Activated CD8-positive, alpha-beta memory T cell treated with anti-CD3 and anti-CD28 coated beads, Interleukin-2, amount 50 U/mL, for 4 hours (primary cell): ENCODE measurements around the gene HTR1D.

Experiments used
- DNase-seq: peaks from one replicate; pipeline ENCODE4 v3.0.0-alpha.2; 2020

The HTR1D gene

GRCh38 chr1:23184212-23184934 lies 32.9 kb downstream of the HTR1D start:
- peak; percentile 41 for DNase-seq

DNA sequence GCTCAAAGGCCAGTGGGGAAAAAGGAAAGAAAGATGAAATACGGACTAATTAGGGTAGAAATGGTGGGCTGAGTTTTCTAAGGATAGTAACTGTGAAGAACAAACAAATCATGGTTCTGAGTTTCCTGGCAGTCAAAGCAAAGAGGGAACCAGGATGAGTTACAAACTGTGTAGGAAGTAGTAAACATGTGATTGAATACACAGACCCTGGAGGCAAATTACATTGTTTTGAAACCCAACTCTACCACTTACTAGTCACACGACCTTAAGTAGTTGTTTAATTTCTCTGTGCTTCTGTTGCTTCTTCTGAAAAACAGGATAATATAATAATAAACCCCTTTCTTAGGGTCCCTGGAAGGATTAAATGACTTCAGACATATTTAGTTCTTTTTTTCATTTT lies 37.4 kb downstream of the HTR1D start:
- DNase-seq: no peak

DNA sequence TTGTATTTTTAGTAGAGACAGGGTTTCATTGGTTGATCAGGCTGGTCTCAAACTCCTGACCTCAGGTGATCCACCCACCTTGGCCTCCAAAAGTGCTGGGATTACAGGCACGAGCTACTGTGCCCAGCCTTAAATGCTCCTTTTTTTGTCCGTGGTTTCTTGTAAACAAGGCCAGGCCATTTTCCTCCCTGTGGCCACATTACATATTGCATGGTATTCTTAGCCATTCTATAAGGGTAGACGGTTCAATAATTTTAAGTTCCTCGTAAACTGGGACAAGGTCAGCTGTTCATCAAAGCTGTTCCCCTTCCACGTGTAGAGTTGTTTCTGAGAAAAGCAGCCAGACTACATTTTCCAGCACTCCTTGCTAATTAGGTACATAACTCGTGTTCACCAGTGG lies 38.4 kb downstream of the HTR1D start:
- DNase-seq: no peak

DNA sequence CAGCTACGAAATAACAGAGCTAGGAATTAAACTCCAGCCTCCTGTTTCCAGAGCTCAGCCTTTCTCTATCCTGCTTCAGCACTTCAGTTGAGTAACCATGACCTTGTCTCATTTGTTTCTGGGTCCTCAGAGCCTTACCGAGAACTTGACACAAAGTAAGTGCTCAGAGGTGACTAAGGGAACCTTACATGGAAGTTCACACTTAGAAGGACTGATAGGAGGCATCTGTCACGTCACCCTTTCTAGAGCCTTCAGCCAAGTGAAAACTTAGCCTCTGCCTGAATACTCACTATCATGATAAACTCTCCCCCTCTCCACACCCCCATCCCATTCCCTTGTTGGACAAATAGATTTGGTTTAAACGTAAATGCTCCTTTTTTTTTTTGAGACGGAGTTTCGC lies 38.9 kb downstream of the HTR1D start:
- no peak for DNase-seq

DNA sequence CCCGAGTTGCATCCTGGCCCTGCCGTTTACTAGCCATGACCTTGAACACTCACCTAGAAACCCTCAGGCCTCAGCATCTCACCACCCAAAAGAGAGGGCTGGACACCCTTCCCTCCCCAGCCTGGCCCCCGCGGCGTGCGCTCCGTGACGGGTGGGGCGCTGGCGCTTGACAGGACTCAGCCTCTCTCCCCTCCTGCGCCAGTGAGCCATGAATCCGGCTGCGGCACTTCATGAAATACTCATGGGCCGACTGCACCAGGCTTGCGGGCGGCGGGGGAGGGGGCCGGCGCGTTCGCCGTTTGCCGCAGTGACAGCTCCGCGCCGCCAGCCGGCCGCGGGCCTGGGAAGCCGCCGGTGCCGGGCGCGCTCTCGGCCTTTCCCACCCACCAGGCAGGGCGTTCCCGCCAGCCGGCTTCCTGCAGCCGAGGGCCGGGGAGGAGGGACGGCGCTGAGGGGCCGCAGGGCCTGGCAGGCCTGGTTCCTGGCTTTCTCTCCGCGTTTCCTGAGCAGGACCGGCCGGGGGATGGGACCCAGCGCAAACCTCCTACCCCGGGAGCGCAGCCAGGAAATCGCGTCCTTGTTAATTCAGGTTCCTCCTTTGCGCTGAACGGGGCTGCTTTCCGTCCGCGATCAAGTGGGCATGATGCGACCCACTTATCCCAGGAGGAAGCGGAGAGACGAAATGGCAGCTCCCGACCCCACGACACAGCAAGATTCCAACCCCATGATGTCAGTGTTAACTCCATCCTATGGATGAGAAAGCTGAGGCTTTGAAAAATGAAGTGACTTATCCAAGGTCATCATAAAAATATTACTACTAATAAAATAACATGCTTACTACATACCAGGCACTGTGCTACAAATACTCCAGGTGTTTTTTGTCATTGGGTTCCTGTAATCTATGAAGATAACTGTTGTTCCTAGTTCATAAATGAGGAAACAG lies 39.6 kb downstream of the HTR1D start:
- peak; percentile 54 for DNase-seq

DNA sequence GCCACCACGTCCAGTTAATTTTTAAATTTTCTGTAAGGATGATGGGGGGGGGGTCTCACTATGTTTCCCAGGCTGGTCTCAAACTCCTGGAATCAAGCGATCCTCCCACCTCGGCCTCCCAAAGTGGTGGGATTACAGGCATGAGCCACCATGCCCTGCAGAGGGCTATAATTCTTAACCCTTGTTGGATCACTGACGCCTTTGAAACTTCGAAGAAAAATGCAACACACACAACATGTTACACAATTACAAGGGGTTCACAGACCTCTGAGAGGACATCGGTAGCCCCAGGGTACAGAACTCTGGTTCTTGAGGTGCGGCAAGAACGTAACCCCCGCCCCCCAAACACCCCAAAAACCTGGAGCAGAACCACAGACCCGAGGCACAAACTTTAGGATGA lies 40.3 kb downstream of the HTR1D start:
- no peak for DNase-seq

DNA sequence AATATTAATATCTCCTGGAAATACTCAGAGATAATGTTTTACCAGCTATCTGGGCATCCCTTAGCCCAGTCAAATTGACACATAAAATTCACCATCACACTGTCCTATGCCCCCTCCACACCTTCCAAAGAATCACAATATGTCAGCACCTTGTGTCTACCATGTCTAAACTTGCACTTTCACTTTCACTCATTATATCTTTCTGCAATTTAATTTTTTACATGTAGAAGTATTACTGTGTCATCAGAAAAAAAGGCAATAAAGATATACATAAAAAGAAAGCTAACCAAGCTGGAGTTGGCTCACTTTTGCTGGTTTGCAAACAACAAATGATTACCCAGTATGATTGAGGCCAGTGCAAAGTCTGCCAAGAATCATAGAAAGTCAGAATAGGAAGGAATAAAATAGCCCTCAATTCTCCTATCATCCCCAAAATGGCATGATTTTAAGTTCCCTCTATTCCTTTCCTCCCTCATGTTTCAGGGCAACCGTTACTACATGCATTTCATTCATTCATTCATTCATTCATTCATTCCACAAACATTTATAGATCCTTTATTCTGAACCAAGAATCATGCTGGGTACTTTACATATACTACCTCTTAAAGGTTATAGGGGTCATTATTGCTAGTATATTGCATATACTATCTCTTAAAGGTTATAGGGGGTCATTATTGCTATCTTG lies 42.7 kb downstream of the HTR1D start:
- no peak for DNase-seq

DNA sequence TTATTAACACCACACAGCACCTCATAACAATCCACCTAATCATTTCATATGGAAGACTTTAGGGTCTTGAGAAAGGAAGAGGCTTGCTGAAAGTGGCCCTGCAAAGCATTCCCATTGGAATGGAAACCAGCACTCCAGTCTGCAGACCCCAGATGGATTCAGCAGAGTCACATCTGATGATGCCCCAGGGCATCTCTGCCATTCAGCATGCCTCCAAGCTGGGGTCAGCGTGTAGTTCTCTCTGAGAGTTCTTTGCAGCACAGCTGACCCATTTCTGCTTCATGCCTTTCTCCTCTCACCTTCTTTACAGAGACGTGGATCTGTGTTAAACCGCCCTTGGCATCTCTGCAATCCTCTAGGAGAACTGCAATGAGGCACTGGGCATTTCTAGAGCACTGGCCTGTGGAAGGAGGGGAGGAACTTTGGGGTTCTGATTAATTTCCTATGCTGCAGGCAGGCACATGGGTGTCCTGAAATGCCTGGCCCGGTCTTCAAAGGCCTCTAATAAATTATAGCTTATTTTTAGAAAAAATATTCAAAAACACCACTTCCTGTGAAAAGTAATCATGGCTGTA lies 46.0 kb downstream of the HTR1D start:
- DNase-seq: no peak

- no peak for DNase-seq
Measured at GRCh38 chr1:23169727-23170335, 47.5 kb downstream of the HTR1D start.

DNA sequence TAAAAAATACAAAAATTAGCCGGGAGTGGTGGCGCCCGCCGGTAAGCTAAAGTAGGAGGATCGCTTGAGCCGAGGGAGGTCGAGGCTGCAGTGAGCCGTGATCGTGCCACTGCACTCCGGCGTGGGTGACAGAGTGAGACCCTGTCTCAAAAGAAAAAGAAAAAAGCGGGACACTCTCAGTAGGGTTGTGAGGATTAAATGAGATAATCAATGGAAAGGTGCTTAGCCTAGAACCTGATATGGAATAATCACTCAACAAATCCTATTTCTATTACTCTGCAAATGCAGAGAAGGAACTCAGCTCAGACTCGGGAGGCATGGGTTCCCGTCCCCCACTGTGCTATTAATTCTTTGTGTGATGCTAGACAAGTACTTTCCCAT lies 48.1 kb downstream of the HTR1D start:
- DNase-seq: no peak

DNA sequence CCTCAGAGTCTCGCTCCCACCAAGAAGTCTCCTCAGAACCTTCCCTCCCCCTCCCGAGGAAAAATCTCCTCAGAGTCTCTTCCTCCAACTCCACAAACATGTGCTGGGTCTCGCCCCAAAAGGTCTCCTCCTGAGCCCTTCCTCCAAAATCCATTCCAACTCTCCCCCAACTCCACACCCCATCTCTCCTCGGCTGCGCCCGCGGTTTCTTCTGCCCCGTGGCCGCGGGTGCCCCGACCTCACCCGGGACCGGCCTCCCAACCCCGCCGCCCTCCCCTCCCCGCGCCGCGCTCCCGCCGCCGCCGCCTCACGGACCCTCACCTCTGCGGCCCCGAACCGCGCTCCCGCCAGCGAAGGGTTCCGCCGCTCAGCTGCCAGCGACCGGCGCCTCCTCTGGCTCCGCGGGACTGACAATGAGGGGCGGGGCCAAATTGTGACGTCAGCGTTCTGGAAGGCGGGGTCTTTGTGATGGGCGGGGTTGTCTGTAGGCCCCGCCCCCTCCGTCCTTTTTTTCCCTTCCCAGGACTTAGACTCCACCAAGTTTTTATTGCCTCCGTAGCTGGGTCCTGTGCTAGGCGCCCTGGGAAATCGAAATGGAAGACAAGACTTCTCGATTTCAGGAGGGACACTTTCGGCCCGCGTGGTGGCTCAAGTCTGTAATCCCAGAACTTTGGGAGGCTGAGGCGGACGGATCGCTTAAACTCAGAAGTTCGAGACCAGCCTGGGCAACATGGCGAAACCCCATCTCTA lies 48.7 kb downstream of the HTR1D start, which contains the start of gene LUZP1:
LUZP1 (minus strand) TSS at position 412 of the 750 bp plus-strand sequence.
- DNase-seq: peak; percentile 86

DNA sequence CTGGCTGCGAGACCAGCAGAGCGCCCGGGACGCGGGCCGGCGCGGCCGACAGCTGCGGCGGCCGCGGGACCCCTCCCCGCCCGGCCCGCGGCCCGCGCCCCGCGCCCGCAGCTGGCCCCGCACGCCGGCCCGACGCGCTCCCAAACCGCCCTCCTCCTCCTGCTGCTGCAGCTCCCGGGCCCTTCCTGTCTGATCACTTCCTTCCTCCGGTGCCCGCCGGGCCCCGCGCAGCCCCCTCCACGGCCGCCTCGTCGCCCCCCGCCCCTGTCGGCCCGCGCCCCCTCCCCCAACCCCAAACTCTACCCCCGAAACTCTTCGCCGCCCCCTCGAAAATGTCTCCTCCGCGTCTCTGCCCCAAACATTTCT lies 49.2 kb downstream of the HTR1D start:
- peak; percentile 24 for DNase-seq

GRCh38 chr1:23167353-23168078 lies 49.8 kb downstream of the HTR1D start:
- peak; percentile 24 for DNase-seq

- no peak for DNase-seq
Measured at GRCh38 chr1:23166854-23167253, 50.4 kb downstream of the HTR1D start.

GRCh38 chr1:23163395-23163794 lies 53.9 kb downstream of the HTR1D start:
- DNase-seq: no peak

- DNase-seq: no peak
Measured at GRCh38 chr1:23159963-23160877, 57.1 kb downstream of the HTR1D start.

DNA sequence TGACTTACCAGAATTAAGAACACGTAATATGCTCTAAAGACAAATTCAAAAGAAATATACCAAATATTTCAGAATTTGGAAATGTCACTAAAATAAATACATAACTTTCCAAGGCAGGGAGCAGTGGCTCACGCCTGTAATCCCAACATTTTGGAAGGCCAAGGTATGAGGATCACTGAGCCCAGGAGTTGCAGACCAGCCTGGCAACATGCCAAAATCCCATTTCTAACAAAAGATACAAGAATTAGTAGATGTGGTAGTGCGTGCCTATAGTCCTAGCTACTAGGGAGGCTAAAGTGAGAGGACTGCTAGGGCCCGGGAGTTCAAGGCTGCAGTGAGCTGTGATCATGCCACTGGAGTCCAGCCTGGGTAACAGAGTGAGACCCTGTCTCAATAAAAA lies 60.4 kb downstream of the HTR1D start:
- DNase-seq: no peak

DNA sequence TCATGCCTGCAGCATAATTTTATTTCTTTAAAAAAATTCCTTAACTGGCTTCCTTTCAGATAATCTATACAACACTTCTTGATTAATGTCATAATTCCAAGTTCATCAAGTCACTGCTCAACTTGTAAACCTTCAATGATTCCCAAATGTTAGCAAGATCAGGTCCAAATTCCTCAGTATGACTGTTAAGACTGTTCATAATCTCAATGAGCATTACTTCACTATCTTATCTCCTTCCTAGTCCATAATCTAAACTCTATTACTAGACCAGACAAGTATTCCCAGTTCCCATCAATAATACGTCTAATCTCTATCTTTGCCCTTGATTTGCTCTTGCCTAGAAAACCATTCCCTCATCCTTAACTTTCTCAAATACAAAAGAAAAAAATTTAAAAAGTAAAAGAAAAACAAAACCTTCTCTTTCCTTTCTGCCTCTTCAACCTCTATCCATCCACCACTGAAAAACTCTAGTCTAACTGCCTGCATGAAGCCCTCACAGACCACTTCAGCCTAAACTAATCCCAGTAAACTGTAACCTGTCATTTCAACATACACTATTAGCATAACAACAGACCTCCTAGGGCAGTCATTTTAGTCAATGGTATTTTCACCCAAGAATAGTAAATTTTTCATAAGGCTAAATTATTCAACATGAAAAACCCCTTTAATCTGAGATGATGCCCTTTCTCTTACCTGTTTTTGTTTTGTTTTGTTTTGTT lies 64.2 kb downstream of the HTR1D start:
- DNase-seq: no peak

DNA sequence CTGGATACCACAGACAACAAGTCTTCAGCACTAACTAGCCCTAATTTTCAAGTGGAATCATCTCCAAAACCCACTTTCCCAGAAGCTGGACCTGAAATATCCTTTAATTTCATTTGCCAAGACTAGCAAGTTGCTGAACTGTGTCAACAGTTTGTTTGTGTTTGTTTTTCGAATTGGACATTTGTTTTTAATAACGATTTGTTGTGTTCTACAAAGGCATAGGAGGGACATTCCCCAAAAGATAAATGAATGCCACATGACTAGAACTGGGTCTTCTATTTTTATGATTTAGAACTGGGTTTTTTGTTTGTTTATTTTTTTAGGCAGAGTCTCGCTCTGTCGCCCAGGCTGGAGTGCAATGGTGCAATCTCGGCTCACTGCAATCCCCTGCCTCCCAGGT lies 66.6 kb downstream of the HTR1D start:
- DNase-seq: no peak
